ENCODE results near the gene CD52. TPM values are rescaled to one million over a fixed set of nuclear protein-coding genes. Genes with fewer than 3 reads are reported as not detected.

The CD52 gene
- total RNA-seq, 4 donors from 2014 or later: 7.8 TPM; not detected in 3

DNA sequence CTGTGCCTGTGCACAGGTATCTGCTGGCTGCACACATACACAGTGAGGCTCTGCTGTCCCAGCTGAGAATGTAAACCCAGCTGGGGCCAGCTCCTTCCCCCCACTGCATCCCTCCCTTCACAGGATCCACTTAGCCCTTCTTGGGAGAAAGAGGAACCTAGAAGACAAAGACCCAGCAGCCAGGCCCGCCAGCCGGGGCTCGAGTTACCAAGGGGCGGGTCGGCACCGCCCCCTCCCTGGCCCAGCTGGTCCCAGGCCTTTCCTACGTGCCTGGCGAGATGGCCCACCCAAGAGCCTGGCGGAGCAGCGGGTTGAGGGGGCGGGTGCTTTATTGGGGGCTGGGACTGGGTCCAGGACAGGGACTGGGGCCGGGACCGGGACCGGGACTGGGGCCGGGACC is 35.8 kb upstream of the CD52 start:
- no peaks in the 10 kb centered on the region for H3K9me3 ChIP-seq
- H3K27ac ChIP-seq: no peak overlapping the region
- DNase-seq: no peak
- no peaks in the 10 kb centered on the region for H3K36me3 ChIP-seq
- peaks cover 0 to 8% of the 10 kb centered on the region in 2 donors for H3K4me1 ChIP-seq
- no peak overlapping the region for H3K4me3 ChIP-seq
- intact Hi-C loops (cut with DNase I; ENCODE audit: low total_unique reads): loop anchor here (5.0 kb wide), 1 partner anchor 40 kb away; no protein-coding TSS in a partner anchor
- no peak for TF ChIP-seq POLR2A (IDR thresholded peaks at IDR 0.05)
- TF ChIP-seq, protein P1, sequence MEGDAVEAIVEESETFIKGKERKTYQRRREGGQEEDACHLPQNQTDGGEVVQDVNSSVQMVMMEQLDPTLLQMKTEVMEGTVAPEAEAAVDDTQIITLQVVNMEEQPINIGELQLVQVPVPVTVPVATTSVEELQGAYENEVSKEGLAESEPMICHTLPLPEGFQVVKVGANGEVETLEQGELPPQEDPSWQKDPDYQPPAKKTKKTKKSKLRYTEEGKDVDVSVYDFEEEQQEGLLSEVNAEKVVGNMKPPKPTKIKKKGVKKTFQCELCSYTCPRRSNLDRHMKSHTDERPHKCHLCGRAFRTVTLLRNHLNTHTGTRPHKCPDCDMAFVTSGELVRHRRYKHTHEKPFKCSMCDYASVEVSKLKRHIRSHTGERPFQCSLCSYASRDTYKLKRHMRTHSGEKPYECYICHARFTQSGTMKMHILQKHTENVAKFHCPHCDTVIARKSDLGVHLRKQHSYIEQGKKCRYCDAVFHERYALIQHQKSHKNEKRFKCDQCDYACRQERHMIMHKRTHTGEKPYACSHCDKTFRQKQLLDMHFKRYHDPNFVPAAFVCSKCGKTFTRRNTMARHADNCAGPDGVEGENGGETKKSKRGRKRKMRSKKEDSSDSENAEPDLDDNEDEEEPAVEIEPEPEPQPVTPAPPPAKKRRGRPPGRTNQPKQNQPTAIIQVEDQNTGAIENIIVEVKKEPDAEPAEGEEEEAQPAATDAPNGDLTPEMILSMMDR (IDR thresholded peaks at IDR 0.05): no peak
- H3K27me3 ChIP-seq: no peaks in the 10 kb centered on the region

DNA sequence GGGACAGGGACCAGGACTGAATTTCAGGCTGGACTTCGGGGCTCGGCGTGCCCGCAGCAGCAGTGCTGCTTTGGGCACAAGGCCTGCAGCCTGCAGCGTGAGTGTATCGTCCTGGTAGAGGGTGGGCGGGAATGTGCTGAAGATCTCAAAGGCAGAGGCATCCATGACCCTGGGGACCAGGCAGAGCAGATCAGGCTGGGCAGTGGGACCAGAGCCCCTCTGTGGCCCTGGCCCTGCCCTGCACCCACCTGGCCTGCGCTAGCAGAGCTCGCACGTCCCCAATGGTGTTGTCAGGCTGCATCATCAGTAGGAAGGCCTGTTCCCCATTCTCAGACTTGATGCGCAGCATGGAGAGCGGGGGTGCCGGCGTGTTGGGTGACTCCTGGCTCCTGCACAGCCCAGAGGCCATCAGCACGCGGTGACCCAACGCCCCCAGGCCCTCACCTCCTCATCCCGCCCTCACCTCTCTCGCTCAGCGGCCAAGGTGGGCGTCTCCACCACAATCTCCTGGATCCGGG is 35.3 kb upstream of the CD52 start:
- no peak for DNase-seq
- Histone ChIP-seq H3K27me3 (no peaks in the 10 kb centered on the region), H3K9me3 (no peaks in the 10 kb centered on the region), H3K4me1 (peaks cover 0 to 8% of the 10 kb centered on the region in 2 donors), H3K4me3 (no peak overlapping the region), H3K36me3 (no peaks in the 10 kb centered on the region), H3K27ac (no peak overlapping the region)
- TF ChIP-seq POLR2A (IDR thresholded peaks at IDR 0.05): no peak
- TF ChIP-seq, protein P1 (IDR thresholded peaks at IDR 0.05): no peak
- intact Hi-C loops (cut with DNase I; ENCODE audit: low total_unique reads): loop anchor here (5.0 kb wide), 1 partner anchor 40 kb away; no protein-coding TSS in a partner anchor

DNA sequence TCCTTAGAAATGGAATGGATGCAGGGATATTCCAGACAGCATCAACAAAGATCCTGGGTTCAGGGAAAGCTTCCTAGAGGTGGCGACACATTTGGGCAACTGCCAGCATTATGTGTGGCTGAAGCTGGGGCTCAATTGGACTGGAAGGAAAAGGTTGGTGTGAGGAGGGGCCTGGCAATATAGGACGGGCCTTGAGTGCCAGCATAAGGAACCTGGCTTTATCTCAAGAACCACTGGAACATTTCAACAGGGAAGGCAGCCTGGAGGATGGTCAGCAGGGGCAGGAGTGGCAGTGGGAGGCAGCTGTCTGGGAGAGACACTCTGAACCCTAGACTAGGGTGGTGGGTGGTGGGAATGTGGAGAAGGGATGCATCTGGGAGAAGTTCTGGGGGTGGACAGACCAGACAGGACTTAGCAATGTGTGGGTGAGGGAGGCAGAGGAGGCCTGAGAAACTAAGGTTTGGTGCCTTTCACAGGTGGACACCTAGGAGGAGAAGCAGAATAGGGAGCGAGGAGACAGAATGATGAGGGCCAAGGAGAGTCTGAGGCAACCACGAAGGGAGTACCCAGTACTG is 34.4 kb upstream of the CD52 start:
- DNase-seq: no peak
- Histone ChIP-seq H3K27me3 (no peaks in the 10 kb centered on the region), H3K27ac (no peak overlapping the region), H3K4me3 (no peak overlapping the region), H3K36me3 (no peaks in the 10 kb centered on the region), H3K4me1 (peaks cover 0 to 8% of the 10 kb centered on the region in 2 donors), H3K9me3 (no peaks in the 10 kb centered on the region)
- TF ChIP-seq, protein P1 (IDR thresholded peaks at IDR 0.05): no peak
- intact Hi-C loops (cut with DNase I; ENCODE audit: low total_unique reads): loop anchor here (5.0 kb wide), 1 partner anchor 39 kb away; no protein-coding TSS in a partner anchor

DNA sequence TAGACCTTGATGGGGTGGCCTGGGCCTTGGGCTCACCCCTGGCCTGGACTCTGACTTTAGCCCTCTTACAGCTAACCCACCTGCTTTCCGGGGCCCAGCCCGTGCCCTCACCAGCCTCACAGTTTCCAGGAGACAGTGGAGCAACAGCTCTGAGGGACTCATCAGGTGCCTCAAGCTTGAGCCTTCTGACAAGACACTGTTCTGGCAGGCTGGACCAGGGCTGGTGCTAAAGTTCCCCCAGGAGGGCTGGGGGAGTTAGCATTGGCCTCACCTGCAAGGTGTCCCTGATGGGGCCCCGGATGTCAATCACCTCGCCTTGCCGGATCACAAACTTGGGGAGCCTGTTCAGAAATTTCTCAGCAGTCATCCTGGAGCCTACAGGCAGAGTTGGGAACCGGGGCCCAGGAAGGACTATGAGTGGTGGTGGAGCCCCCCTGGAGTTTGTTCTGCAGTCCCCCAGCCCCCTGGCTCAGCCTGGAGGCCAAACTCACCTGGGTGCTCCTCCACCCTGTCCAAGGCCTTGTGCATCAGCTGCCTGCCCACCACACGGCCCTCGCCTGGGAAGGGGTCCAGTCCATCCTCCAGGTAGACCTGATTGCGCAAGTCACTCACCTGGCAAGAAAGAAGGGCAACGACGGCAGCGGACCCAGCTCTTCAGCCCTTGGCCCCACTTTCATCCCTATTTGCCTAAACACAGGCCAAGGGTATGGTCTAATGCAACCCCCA is 33.7 kb upstream of the CD52 start:
- peaks cover 0 to 6% of the 10 kb centered on the region in 2 donors for H3K4me1 ChIP-seq
- H3K27me3 ChIP-seq: no peaks in the 10 kb centered on the region
- no peak overlapping the region for H3K27ac ChIP-seq
- DNase-seq: no peak
- intact Hi-C loops (cut with DNase I; ENCODE audit: low total_unique reads): loop anchor here (5.0 kb wide), 1 partner anchor 38 kb away; no protein-coding TSS in a partner anchor
- no peak overlapping the region for H3K4me3 ChIP-seq
- H3K9me3 ChIP-seq: no peaks in the 10 kb centered on the region
- no peaks in the 10 kb centered on the region for H3K36me3 ChIP-seq
- TF ChIP-seq, protein P1 (IDR thresholded peaks at IDR 0.05): no peak
- TF ChIP-seq POLR2A (IDR thresholded peaks at IDR 0.05): no peak

Data from uterus (tissue), 4 donors.